ENCODE data around the gene ST13. TPM values are rescaled to one million over a fixed set of nuclear protein-coding genes. Genes with fewer than 3 reads are reported as not detected.

Gene ST13
- total and polyA plus RNA-seq, 3 donors from 2014 or later, result 139 to 345 (median 149) TPM

DNA sequence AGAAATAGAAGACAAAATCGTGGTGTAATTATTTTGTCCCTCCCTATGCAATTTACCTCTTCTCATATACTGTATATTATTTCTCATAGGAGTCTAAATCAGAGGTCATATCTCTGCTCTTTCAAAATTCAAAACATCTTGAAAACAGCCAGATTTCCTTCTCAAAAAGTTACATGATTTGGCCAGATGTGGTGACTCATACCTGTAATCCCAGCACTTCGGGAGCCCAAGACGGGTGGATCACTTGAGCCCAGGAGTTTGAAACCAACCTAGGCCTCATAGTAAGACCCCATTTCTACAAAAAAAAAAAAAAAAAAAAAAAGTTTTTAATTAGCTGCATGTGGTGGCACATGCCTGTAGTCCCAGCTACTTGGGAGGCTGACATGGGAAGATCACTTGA, 34.4 kb upstream of the ST13 start:
- TF ChIP-seq, protein P1, sequence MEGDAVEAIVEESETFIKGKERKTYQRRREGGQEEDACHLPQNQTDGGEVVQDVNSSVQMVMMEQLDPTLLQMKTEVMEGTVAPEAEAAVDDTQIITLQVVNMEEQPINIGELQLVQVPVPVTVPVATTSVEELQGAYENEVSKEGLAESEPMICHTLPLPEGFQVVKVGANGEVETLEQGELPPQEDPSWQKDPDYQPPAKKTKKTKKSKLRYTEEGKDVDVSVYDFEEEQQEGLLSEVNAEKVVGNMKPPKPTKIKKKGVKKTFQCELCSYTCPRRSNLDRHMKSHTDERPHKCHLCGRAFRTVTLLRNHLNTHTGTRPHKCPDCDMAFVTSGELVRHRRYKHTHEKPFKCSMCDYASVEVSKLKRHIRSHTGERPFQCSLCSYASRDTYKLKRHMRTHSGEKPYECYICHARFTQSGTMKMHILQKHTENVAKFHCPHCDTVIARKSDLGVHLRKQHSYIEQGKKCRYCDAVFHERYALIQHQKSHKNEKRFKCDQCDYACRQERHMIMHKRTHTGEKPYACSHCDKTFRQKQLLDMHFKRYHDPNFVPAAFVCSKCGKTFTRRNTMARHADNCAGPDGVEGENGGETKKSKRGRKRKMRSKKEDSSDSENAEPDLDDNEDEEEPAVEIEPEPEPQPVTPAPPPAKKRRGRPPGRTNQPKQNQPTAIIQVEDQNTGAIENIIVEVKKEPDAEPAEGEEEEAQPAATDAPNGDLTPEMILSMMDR (IDR thresholded peaks at IDR 0.05), result no peak
- no peak for TF ChIP-seq POLR2A (IDR thresholded peaks at IDR 0.05)
- Histone ChIP-seq H3K27me3 (no peaks in the 10 kb centered on the region), H3K27ac (no peak overlapping the region), H3K4me3 (no peak overlapping the region), H3K4me1 (no peaks in the 10 kb centered on the region), H3K36me3 (ENCODE audit: low read depth, missing control alignments) (no peaks in the 10 kb centered on the region), H3K9me3 (no peaks in the 10 kb centered on the region)
- DNase-seq, result no peak
- WGBS, 2 donors, result 90 to 92% methylated on average over 3 of the region's 3 CpGs
- intact Hi-C loops (cut with DNase I; ENCODE audit: low total_unique reads), result no loop called here

DNA sequence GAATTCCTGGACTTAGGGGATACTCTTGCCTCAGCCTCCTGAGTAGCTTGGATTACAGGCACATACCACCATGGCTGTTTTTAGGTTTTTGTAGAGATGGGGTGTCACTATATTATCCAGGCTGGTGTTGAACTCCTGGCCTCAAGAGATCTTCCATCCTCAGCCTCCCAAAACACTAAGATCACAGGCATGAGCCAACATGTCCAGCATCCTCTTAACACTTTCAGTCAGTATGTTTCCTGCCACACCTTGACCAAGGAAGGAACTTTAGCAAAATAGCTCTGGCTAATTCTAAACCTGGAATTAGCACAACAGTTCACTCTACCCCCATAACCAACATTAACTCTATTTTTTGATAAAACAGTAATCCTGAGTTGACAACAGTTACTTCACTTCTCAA, 32.7 kb upstream of the ST13 start:
- TF ChIP-seq, protein P1 (IDR thresholded peaks at IDR 0.05), result no peak
- TF ChIP-seq POLR2A (IDR thresholded peaks at IDR 0.05), result no peak
- intact Hi-C loops (cut with DNase I; ENCODE audit: low total_unique reads), result no loop called here
- H3K4me3 ChIP-seq, result no peak overlapping the region
- H3K4me1 ChIP-seq, result no peaks in the 10 kb centered on the region
- H3K27ac ChIP-seq, result no peak overlapping the region
- DNase-seq, result no peak
- no peaks in the 10 kb centered on the region for H3K36me3 ChIP-seq (ENCODE audit: low read depth, missing control alignments)
- no peaks in the 10 kb centered on the region for H3K27me3 ChIP-seq
- no peaks in the 10 kb centered on the region for H3K9me3 ChIP-seq

DNA sequence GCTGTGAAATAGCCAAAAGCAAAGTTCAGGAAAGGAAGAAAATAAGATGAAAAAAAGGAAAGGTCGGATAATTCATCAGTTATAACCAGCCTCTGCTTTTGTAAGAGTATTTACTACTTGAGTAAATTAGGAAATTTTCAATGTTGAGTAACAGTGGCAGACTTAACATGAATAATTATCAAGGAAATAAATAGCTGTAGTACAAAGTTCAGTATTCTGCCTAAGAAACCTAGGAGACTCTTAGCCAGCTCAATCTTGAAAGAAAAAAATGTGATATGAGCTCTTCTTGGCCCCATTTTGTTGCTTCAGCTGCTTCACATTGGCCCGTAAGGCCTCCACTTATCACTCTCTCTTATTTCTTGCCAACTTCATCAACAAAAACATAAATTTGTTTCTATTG, 22.5 kb upstream of the ST13 start:
- WGBS, 2 donors, result 86 to 89% methylated on average over 2 of the region's 2 CpGs
- H3K9me3 ChIP-seq, result no peaks in the 10 kb centered on the region
- H3K4me1 ChIP-seq, result no peaks in the 10 kb centered on the region
- DNase-seq, result no peak
- H3K36me3 ChIP-seq (ENCODE audit: low read depth, missing control alignments), result no peaks in the 10 kb centered on the region
- intact Hi-C loops (cut with DNase I; ENCODE audit: low total_unique reads), result no loop called here
- no peaks in the 10 kb centered on the region for H3K27me3 ChIP-seq
- H3K4me3 ChIP-seq, result no peak overlapping the region
- H3K27ac ChIP-seq, result no peak overlapping the region
- TF ChIP-seq, protein P1 (IDR thresholded peaks at IDR 0.05), result no peak
- no peak for TF ChIP-seq POLR2A (IDR thresholded peaks at IDR 0.05)

DNA sequence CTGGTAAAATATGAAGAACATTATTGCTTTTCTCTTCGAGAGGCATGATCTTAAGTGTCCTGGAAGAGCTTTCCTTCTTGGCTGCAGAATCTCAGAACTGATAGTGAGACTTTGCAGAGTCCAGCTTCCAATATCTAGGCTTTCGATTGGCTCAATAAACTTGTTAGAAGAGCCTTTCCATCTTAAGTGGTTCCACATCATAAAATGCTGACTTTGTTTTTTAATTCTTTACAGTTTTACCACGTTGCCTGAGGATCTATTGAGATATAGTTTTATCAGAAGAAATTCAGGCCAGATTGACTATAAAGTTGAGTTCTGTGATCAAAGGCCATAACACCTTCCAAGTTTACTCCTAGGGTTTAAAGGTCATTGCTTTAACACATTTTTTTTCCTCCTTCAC, 21.0 kb upstream of the ST13 start:
- WGBS, 2 donors, result 68 to 72% methylated on average over 3 of the region's 3 CpGs
- H3K9me3 ChIP-seq, result no peaks in the 10 kb centered on the region

GRCh38 chr22:40876907-40877306, 20.5 kb upstream of the ST13 start:
- no peaks in the 10 kb centered on the region for H3K4me1 ChIP-seq
- intact Hi-C loops (cut with DNase I; ENCODE audit: low total_unique reads), result no loop called here
- no peaks in the 10 kb centered on the region for H3K36me3 ChIP-seq (ENCODE audit: low read depth, missing control alignments)
- no peak overlapping the region for H3K27ac ChIP-seq
- no peaks in the 10 kb centered on the region for H3K27me3 ChIP-seq
- no peak overlapping the region for H3K4me3 ChIP-seq
- H3K9me3 ChIP-seq, result no peaks in the 10 kb centered on the region
- TF ChIP-seq POLR2A (IDR thresholded peaks at IDR 0.05), result no peak
- TF ChIP-seq, protein P1 (IDR thresholded peaks at IDR 0.05), result no peak
- DNase-seq, result no peak
- 58 to 61% methylated on average over 1 of the region's 1 CpG for WGBS, 2 donors

More for the DNA sequence above, 21.0 kb upstream of the ST13 start:
- no peaks in the 10 kb centered on the region for H3K36me3 ChIP-seq (ENCODE audit: low read depth, missing control alignments)
- intact Hi-C loops (cut with DNase I; ENCODE audit: low total_unique reads), result no loop called here
- H3K27ac ChIP-seq, result no peak overlapping the region
- H3K27me3 ChIP-seq, result no peaks in the 10 kb centered on the region
- H3K4me3 ChIP-seq, result no peak overlapping the region
- DNase-seq, result no peak
- no peaks in the 10 kb centered on the region for H3K4me1 ChIP-seq
- no peak for TF ChIP-seq POLR2A (IDR thresholded peaks at IDR 0.05)
- TF ChIP-seq, protein P1 (IDR thresholded peaks at IDR 0.05), result no peak

Measured in testis (tissue), 3 donors.